B cell (primary cell): Measurements from ENCODE around the gene GORASP2. TPM values are rescaled to one million over a fixed set of nuclear protein-coding genes. Genes with fewer than 3 reads are reported as not detected.

Experiments used
- ATAC-seq: fragments of 200-7000 bp; cut with Tn5 transposase; one replicate; pipeline ENCODE4 v1.10.0; 2021; ENCODE audit warnings: low read depth, mild to moderate bottlenecking, moderate number of reproducible peaks, moderate library complexity
- CTCF ChIA-PET: fragments of 350-600 bp; sonication (Branson Sonifier 250); formaldehyde crosslinking; loops from one replicate; lab custom pipeline; 2021; ENCODE audit warnings: antibody characterized with exemption, inconsistent platforms; lab: Charles Lee
- POLR2A ChIA-PET: fragments of 350-600 bp; sonication (Branson Sonifier 250); formaldehyde crosslinking; loops from one replicate; lab custom pipeline; 2021; ENCODE audit warnings: antibody characterized with exemption; lab: Charles Lee
- DNase-seq: peaks from one replicate; pipeline ENCODE4 v3.0.0; 2013
- H2AFZ ChIP-seq: 2 replicates; pipeline ENCODE4 v1.6.1; 2012; ENCODE audit warnings: mild to moderate bottlenecking, low read depth, low read length; ENCODE audit not compliant: insufficient read depth, poor library complexity, severe bottlenecking
- H3K27ac ChIP-seq, 2 donors: 1 replicate in 1 of 2; 2 replicates in 1 of 2; pipeline ENCODE4 v1.5.1; 2012 to 2013; ENCODE audit warnings: low read length in 2 of 2, mild to moderate bottlenecking in 2 of 2, moderate library complexity in 1 of 2
- H3K27me3 ChIP-seq, 4 experiments: fragments of 200-600 bp in 1 of 4; sonication (generic) in 1 of 4; replicated peaks in 1 of 4; 1 replicate in 2 of 4; 2 replicates in 2 of 4; pipeline versions ENCODE4 v1.6.1 to v1.7.0; 2013 to 2016; ENCODE audit warnings: low read length in 3 of 4, mild to moderate bottlenecking in 2 of 4, mixed read lengths in 1 of 4, moderate library complexity in 1 of 4; ENCODE audit not compliant: insufficient read depth in 4 of 4, control insufficient read depth in 3 of 4; ENCODE audit errors: control extremely low read depth in 1 of 4
- H3K36me3 ChIP-seq, 2 experiments: replicated peaks in 1 of 2; 1 replicate in 1 of 2; 2 replicates in 1 of 2; pipeline versions ENCODE4 v1.6.1 to v1.7.1; 2013; ENCODE audit warnings: low read length in 1 of 2; ENCODE audit not compliant: insufficient read depth in 2 of 2, control insufficient read depth in 1 of 2; ENCODE audit errors: control extremely low read depth in 1 of 2, extremely low read depth in 1 of 2
- H3K4me1 ChIP-seq, 2 donors: fragments of 200-600 bp in 1 of 2; sonication (generic) in 1 of 2; 1 replicate in 1 of 2; 2 replicates in 1 of 2; pipeline versions ENCODE4 v1.5.1 to v1.6.1; 2013 to 2017; ENCODE audit warnings: low read length in 2 of 2; ENCODE audit not compliant: control insufficient read depth in 2 of 2, insufficient read depth in 2 of 2
- H3K4me2 ChIP-seq: replicated peaks from 2 replicates; pipeline ENCODE3; 2012; ENCODE audit warnings: mild to moderate bottlenecking, low read depth, low read length; ENCODE audit not compliant: poor library complexity, severe bottlenecking
- H3K4me3 ChIP-seq, 5 experiments: fragments of 200-600 bp in 1 of 5; sonication (generic) in 1 of 5; 1 replicate in 3 of 5; 2 replicates in 2 of 5; pipeline versions ENCODE4 v1.5.1 to v1.7.0; 2011 to 2016; ENCODE audit warnings: low read length in 4 of 5, mild to moderate bottlenecking in 4 of 5, low read depth in 2 of 5, control low read depth in 1 of 5, moderate library complexity in 1 of 5; ENCODE audit not compliant: insufficient read depth in 1 of 5; ENCODE audit errors: control extremely low read depth in 1 of 5, extremely low read depth in 1 of 5
- H3K79me2 ChIP-seq: fragments of 200-600 bp; sonication (generic); one replicate; pipeline ENCODE4 v1.6.0; 2016; ENCODE audit warnings: low read length; ENCODE audit not compliant: control insufficient read depth, insufficient read depth
- H3K9ac ChIP-seq: fragments of 200-600 bp; sonication (generic); 2 replicates; pipeline ENCODE4 v1.6.1; 2017; ENCODE audit warnings: mild to moderate bottlenecking, low read length, moderate library complexity
- H3K9me3 ChIP-seq, 3 donors: one replicate each; pipeline versions ENCODE4 v1.6.1 to v1.7.1; 2013; ENCODE audit warnings: low read length in 2 of 3; ENCODE audit not compliant: control insufficient read depth in 2 of 3, insufficient read depth in 1 of 3; ENCODE audit errors: control extremely low read depth in 1 of 3
- H4K20me1 ChIP-seq: 2 replicates; pipeline ENCODE4 v1.6.0; 2012; ENCODE audit warnings: mild to moderate bottlenecking, low read length; ENCODE audit not compliant: insufficient read depth, control insufficient read depth, poor library complexity, severe bottlenecking
- H3K27ac Mint-ChIP-seq: one replicate; pipeline ENCODE4 v1.8.0; 2021; ENCODE audit warnings: mixed read lengths
- H3K27me3 Mint-ChIP-seq: one replicate; pipeline ENCODE4 v1.8.0; 2021; ENCODE audit warnings: mixed read lengths
- H3K4me1 Mint-ChIP-seq: one replicate; pipeline ENCODE4 v1.8.0; 2021; ENCODE audit warnings: mixed read lengths
- H3K4me3 Mint-ChIP-seq: one replicate; pipeline ENCODE4 v1.8.0; 2021; ENCODE audit warnings: mixed read lengths
- H3K9me3 Mint-ChIP-seq: one replicate; pipeline ENCODE4 v1.8.0; 2022; ENCODE audit warnings: mixed read lengths; ENCODE audit not compliant: insufficient read depth
- EZH2 ChIP-seq: IDR thresholded peaks from 2 replicates; pipeline ENCODE4 v1.6.1; 2012; ENCODE audit warnings: borderline replicate concordance, low read depth, mild to moderate bottlenecking, moderate library complexity, low read length; ENCODE audit not compliant: insufficient read depth, poor library complexity, severe bottlenecking
- WGBS: methylation state at CpG from one replicate; pipeline ENCODE4 v1.1.5; 2013; ENCODE audit warnings: missing lambda C conversion rate; ENCODE audit not compliant: insufficient coverage; 5-methylcytosine and 5-hydroxymethylcytosine counted together
- intact Hi-C: fragments of 100-400 bp; cut with micrococcal nuclease; formaldehyde crosslinking; loops from one replicate; pipeline ENCODE4 v1.10.0; 2022
- polyA plus RNA-seq: library from polyadenylated mRNA; depleted of rRNA; stranded (reverse); fragments of >200 nt; gene quantifications from 2 replicates; pipeline ENCODE4 v1.2.3, GENCODE V29; 2012
- total RNA-seq, 2 donors: library from RNA; stranded (reverse); fragments of 120-200 nt in 1 of 2; gene quantifications; 1 replicate in 1 of 2; 2 replicates in 1 of 2; pipeline versions ENCODE4 v1.2.3 to v1.2.4, GENCODE V29; 2013 to 2022
- TF ChIP-seq, protein P1 (sequence below): fragments of 200-600 bp; IDR thresholded peaks from one replicate; pipeline ENCODE4 v1.8.0; 2022; ENCODE audit warnings: antibody characterized with exemption, mild to moderate bottlenecking

GORASP2 gene
- total and polyA plus RNA-seq, 2 donors (not counting 1 experiment from before 2014, with no cell fraction given): 40.5 to 50.5 TPM

DNA sequence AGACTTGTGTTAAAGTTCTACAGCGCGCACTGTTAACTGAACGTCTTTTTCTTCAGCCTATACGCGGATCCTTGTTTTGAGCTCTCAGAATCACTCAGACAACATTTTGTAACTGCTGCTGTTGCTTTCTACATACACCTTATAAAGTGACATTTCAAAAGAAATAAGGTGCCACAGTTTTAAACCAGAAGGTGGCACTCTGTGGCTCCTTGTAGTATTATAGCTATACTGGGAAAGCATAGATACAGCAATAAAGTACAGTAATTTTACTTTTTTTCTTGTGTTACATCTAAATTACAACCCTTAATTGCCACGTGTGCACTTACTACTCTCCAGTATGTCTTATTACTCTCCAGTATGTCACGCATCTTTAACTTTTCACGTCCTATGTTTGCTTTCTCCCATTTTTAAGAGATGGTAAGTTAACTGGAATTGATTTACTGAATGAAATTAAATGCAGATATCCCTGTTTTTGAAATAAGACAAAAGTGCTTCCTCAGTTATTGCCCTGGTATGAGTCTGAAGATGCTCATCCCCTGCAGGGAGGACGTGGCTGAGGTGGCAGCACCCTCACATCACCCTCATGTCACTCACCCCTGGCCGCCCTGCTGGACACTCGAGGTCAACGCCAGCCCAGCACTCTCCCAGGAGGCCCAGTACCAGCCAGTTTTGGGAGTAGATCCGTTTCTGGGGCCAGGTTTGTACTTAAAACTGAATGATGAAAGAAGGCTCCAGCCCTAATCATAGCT, 37.8 kb downstream of the GORASP2 start:
- Mint-ChIP-seq H3K4me3 (no peak overlapping the region), H3K9me3 (no peaks in the 10 kb centered on the region), H3K27me3 (no peaks in the 10 kb centered on the region), H3K4me1 (no peaks in the 10 kb centered on the region), H3K27ac (no peak overlapping the region)
- no peaks in the 10 kb centered on the region for H3K9me3 ChIP-seq
- H4K20me1 ChIP-seq: no peaks in the 10 kb centered on the region
- DNase-seq: no peak
- H3K4me2 ChIP-seq: no peak overlapping the region
- H3K27me3 ChIP-seq: no peaks in the 10 kb centered on the region
- TF ChIP-seq, protein P1, sequence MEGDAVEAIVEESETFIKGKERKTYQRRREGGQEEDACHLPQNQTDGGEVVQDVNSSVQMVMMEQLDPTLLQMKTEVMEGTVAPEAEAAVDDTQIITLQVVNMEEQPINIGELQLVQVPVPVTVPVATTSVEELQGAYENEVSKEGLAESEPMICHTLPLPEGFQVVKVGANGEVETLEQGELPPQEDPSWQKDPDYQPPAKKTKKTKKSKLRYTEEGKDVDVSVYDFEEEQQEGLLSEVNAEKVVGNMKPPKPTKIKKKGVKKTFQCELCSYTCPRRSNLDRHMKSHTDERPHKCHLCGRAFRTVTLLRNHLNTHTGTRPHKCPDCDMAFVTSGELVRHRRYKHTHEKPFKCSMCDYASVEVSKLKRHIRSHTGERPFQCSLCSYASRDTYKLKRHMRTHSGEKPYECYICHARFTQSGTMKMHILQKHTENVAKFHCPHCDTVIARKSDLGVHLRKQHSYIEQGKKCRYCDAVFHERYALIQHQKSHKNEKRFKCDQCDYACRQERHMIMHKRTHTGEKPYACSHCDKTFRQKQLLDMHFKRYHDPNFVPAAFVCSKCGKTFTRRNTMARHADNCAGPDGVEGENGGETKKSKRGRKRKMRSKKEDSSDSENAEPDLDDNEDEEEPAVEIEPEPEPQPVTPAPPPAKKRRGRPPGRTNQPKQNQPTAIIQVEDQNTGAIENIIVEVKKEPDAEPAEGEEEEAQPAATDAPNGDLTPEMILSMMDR: no peak
- TF ChIP-seq EZH2: no peak
- ChIA-PET CTCF (interaction anchor here (0.6 to 0.7 kb wide), 3 partner anchors 30 to 421 kb away, joined by 3 read pairs; no protein-coding TSS in a partner anchor), POLR2A (no interaction called here)
- WGBS: 96% methylated on average over 5 of the region's 13 CpGs
- no peak overlapping the region for H3K27ac ChIP-seq
- H3K4me1 ChIP-seq: no peaks in the 10 kb centered on the region
- H3K4me3 ChIP-seq: no peak overlapping the region
- intact Hi-C loops: no loop called here
- no peak overlapping the region for H2AFZ ChIP-seq
- ATAC-seq: no peak
- H3K36me3 ChIP-seq: peaks cover 0 to 41% of the 10 kb centered on the region in 2 experiments
- no peak overlapping the region for H3K9ac ChIP-seq
- no peaks in the 10 kb centered on the region for H3K79me2 ChIP-seq

DNA sequence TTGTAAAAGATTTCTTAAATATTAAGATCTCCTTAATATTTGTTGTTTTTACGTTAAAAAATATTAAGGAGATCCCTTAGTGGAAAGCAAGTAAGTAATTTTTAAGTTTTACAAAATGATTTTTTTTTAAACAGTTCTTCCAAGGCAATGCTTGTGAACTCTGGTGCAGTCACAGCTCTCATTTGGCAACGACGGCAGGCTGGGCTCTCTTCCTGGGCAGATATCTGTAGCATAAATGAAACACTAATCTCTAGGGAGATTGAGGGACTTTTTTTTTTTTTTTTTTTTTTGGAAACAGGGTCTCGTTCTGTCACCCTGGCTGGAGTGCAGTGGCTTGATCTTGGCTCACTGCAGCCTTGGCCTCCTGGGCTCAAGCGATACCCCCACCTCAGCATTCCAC, 38.5 kb downstream of the GORASP2 start:
- Histone ChIP-seq H4K20me1 (no peaks in the 10 kb centered on the region), H3K9me3 (no peaks in the 10 kb centered on the region), H3K27ac (no peak overlapping the region), H3K27me3 (no peaks in the 10 kb centered on the region), H3K4me3 (no peak overlapping the region), H2AFZ (no peak overlapping the region), H3K9ac (no peak overlapping the region), H3K4me1 (no peaks in the 10 kb centered on the region), H3K36me3 (peaks cover 0 to 35% of the 10 kb centered on the region in 2 experiments), H3K4me2 (no peak overlapping the region), H3K79me2 (no peaks in the 10 kb centered on the region)
- intact Hi-C loops: no loop called here
- no peaks in the 10 kb centered on the region for H3K9me3 Mint-ChIP-seq
- TF ChIP-seq, protein P1: no peak
- TF ChIP-seq EZH2: no peak
- DNase-seq: no peak
- H3K27ac Mint-ChIP-seq: no peak overlapping the region
- H3K4me3 Mint-ChIP-seq: no peak overlapping the region
- ChIA-PET CTCF (interaction anchor here (0.6 kb wide), 1 partner anchor 420 kb away, joined by 3 read pairs; no protein-coding TSS in a partner anchor), POLR2A (no interaction called here)
- H3K4me1 Mint-ChIP-seq: no peaks in the 10 kb centered on the region
- 89% methylated on average over 1 of the region's 5 CpGs for WGBS
- H3K27me3 Mint-ChIP-seq: no peaks in the 10 kb centered on the region
- ATAC-seq: no peak
